ENCODE results near the gene ILF2.
A peak's percentile ranks its signal among the peaks of the same experiment; 100 is the strongest.
"Not testable (repeated sequence)": the region's sequence is repeated elsewhere in the genome, so short reads cannot be mapped to it uniquely, and the experiment has no call there.

Gene ILF2

GRCh38 chr1:153670859-153671627 lies at the start of gene ILF2:
Gene ILF2, minus strand, starts transcription at chr1:153670993. Its CDS starts 71 bp downstream, at chr1:153670922.
- DNase-seq = peak; percentile 100

GRCh38 chr1:153717330-153717729 lies 46.5 kb upstream of the ILF2 start:
- no peak for DNase-seq

- not testable (repeated sequence) for DNase-seq
Observed at GRCh38 chr1:153716211-153716610, 45.4 kb upstream of the ILF2 start.

DNA sequence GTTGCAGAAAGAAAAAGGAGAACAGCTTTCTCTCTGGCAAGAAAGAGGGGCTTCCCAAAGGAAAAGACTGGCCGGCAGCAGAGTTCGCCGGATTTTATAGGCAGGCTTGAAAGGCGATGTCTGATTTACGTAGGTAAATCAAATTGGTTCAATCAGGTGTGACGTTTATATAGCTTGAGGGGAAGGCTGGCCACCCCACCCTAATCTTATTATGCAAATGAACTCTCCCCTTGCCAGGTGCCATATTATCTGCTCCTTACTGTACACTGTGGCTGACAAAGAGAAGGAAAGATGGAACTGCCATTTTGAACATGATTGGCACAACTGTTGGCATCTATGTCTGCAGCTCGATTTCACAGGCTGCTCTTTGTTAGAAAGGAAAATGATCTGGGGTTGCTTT lies 40.2 kb upstream of the ILF2 start:
- DNase-seq = no peak

DNA sequence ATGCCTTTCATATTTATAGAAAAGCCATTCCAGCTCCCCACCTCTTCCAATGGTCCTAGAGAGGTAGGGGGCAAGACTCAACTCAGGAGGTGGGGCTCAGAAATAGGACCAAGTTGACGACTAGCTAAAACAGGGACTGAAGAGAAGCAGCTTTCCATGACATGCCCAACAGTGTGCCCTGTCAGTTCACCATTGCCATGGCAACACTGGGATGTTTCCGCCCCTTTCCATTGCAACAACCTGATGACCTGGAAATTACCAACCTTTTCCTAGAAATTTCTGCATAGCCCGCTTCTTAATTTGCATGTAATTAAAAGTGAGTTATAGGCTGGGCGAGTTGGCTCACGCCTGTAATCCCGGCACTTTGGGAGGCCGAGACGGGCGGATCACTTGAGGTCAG lies 34.7 kb upstream of the ILF2 start:
- no peak for DNase-seq

- no peak for DNase-seq
Observed at GRCh38 chr1:153699768-153700167, 29.0 kb upstream of the ILF2 start.

- no peak for DNase-seq
Observed at GRCh38 chr1:153698923-153699714, 28.3 kb upstream of the ILF2 start.

DNA sequence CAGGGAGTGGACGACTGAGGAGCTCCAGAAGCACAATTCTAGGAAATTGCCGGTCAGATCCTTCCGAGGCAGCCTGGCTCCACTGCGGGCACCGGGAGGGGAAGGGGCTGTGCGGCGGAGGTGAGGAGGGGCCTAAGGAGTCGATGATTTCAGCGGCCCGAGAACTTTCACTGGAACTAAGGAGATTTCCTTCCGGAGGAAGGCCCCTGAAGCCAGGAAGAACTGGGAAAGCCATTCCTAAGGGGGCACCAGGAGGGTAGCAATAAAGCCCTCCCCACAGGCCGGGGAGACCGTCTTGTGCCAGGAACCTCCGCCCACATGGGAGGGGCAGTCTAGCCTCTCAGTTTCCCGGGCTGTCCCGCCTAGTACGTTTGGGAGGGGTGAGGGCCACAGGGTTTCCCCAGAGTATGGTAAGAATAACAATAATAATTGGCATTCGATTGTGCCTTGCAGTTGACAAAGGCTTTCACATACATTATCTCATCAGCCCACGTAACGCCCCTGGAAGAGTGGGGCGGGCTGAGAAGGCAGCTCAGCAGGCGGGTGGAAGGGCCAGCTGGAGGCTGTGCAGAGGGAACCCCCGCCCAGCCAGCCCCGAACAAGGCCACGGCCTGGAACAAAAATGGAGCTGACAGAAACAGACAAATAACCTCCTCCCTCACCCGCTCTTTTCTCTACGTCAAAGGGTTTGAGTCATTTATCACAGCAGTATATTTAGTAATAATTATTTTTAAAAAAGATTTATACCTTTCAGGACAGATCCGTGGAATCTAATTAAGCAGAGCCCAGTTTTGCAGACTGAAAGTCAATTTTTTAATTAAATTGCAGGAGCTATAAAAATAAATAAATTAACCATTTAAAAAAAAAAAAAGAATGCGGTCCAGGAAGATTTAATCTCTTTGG lies 27.5 kb upstream of the ILF2 start:
- DNase-seq = no peak

- no peak for DNase-seq
Observed at GRCh38 chr1:153697191-153698019, 26.6 kb upstream of the ILF2 start.

DNA sequence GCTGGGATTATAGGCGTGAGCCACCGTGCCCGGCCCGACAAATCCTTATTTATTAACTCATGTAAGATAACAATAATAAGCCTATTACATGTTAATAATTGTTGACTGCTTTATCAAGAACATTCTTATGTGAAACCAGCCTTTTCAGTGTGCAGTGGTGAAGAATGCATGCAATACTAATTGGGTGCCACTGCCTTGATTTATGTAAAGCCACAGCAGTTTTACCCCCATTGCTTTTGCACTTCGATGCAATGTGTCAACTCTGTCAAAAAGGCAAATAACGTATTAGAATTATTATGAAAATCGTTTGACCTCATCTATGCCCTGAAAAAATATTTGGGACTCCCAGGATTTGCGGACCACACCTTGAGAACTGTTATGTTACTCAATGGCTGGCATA lies 25.9 kb upstream of the ILF2 start:
- no peak for DNase-seq

DNA sequence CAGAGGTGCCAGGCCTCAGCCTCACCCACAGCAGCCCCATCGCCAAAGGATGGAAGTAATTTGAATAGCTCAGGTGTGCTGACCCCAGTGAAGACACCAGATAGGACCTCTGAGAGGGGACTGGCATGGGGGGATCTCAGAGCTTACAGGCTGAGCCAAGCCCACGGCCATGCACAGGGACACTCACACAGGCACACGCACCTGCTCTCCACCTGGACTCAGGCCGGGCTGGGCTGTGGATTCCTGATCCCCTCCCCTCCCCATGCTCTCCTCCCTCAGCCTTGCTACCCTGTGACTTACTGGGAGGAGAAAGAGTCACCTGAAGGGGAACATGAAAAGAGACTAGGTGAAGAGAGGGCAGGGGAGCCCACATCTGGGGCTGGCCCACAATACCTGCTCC lies 22.7 kb upstream of the ILF2 start:
- DNase-seq = no peak

DNA sequence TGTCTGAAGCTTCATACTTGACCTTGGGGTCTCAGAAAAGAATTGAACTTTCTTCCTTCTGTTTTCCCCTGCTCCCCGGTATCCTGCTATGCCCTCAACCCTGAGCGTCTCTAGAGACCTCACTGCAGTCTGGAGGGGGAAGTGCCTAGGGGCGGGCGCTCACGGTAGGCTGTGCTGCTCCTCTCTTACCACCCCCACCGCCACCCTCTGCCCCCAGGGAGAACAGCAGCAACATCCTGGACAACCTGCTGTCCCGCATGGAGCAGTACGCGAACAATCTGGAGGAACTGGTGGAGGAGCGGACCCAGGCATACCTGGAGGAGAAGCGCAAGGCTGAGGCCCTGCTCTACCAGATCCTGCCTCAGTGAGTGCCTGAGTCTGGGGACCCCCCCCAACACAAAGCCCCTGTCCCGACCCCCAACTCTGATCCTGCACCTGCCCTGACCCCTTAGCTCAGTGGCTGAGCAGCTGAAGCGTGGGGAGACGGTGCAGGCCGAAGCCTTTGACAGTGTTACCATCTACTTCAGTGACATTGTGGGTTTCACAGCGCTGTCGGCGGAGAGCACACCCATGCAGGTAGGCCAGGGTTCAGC lies 18.0 kb upstream of the ILF2 start:
- no peak for DNase-seq

DNA sequence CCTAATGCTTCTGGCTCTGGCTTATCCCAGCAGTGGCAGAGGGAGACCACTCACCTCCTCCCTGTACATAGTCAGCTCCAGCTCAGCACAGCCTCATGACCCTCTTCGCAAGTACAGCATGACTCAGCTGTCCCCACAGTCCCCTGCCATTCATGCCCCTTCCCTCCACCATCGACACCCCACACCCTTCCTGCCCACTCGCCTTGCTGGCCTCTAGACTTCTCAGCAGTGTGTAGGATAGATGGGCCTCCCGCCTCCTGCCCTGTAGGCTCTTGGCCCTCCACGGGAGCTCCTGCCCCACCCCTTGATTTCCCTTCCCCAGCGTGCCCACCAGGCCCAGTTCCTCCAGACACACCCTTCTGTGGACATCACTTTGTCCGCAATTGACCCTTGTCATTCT lies 17.5 kb upstream of the ILF2 start:
- DNase-seq = no peak

DNA sequence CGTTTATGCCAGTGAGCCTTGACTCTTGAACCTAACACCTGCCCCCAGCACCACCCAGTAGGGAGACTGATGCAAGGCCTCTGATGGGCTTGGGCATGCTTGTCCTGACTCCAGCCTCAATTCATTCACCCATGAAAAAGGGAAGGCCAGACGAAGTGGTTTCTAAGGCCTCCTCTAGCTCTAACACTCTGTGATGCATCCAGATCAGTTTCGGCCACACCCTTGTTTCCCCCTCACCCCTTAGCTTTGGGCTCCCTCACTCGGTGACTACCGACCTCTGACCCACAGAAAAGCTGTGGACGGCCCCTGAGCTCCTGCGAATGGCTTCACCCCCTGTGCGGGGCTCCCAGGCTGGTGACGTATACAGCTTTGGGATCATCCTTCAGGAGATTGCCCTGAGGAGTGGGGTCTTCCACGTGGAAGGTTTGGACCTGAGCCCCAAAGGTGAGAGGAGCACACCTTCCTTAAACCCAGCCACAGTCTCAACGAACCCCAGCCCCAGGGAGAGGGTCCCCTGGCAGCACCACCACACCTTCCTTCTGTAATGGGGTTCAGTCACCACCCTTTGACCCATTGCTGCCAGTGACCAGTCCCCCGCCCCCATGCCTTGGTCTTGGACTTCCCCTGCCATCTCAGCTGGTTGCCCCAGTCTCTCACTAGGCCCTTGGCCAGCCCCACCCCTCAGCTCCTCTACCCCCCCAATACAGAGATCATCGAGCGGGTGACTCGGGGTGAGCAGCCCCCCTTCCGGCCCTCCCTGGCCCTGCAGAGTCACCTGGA lies 16.7 kb upstream of the ILF2 start:
- DNase-seq = no peak

GRCh38 chr1:153685544-153686340 lies 14.9 kb upstream of the ILF2 start:
- no peak for DNase-seq

DNA sequence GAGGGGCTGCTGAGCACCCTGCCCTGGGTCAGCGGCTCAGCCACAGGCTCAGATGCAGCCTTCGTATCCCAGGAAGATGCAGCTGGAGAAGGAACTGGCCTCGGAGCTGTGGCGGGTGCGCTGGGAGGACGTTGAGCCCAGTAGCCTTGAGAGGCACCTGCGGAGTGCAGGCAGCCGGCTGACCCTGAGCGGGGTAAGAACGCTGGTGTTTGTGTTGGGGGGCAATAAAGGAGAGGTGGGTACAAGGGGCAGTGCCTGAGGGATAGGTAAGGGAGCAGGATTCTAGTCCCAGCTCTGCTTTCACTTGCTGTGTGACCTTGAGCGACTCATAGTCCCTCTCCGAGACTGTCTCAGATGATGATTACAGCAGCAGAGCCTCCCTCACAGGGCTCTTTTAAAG lies 14.1 kb upstream of the ILF2 start:
- no peak for DNase-seq

DNA sequence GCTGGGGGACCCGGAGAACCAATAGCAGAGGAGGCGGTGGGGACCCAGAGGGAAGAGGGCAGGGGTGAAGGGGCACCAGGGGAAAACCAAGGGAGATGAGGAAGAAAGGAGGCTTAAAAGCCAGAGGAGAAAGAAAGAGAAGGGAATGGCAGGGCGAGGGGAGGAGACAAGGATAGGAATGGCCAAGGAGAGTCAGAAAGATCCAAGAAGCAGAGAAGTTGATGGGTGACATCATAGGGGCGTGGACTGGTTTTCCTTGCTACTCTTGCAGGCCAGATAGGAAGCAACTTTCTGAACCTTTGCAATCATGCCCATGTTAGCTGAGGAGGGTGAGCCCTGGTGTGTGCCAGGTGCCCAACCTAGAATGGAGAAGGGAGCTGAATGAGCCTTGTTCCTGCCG lies 13.1 kb upstream of the ILF2 start:
- DNase-seq = no peak

- no peak for DNase-seq
Observed at GRCh38 chr1:153682730-153683129, 11.9 kb upstream of the ILF2 start.

GRCh38 chr1:153680120-153680403 lies 9.3 kb upstream of the ILF2 start:
- no peak for DNase-seq

DNA sequence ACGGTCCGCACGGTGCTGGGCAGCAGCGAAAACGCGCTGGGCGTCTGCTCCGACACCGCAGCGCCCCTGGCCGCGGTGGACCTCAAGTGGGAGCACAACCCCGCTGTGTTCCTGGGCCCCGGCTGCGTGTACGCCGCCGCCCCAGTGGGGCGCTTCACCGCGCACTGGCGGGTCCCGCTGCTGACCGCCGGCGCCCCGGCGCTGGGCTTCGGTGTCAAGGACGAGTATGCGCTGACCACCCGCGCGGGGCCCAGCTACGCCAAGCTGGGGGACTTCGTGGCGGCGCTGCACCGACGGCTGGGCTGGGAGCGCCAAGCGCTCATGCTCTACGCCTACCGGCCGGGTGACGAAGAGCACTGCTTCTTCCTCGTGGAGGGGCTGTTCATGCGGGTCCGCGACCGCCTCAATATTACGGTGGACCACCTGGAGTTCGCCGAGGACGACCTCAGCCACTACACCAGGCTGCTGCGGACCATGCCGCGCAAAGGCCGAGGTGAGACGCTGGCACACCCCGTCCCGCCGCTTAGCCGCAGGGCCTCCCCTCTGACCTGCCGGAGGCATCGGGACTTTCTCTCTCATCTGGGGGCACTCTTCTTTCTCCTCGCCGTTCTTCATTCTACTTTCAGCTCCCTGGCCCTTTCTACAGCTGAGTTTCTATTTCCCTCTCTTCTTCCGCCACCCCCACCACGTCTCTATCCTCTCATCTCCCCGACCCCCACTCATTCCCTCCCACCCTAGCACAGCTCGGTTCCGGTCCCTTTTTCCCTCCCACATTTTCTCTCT lies 8.7 kb upstream of the ILF2 start:
- no peak for DNase-seq

Data from NCI-H187 treated with DMSO at 0.1 percent for 48 hours (cell line).